Measurements from ENCODE around the gene BCOR.

BCOR gene

GRCh38 chrX:40062525-40063155, 35.1 kb downstream of the BCOR start:
- Histone ChIP-seq H3K27ac (no peak overlapping the region; the same call in 1 of the 2 replicates), H3K9me3 (no peaks in the 10 kb centered on the region), H3K36me3 (peaks cover 95% of the 10 kb centered on the region)

DNA sequence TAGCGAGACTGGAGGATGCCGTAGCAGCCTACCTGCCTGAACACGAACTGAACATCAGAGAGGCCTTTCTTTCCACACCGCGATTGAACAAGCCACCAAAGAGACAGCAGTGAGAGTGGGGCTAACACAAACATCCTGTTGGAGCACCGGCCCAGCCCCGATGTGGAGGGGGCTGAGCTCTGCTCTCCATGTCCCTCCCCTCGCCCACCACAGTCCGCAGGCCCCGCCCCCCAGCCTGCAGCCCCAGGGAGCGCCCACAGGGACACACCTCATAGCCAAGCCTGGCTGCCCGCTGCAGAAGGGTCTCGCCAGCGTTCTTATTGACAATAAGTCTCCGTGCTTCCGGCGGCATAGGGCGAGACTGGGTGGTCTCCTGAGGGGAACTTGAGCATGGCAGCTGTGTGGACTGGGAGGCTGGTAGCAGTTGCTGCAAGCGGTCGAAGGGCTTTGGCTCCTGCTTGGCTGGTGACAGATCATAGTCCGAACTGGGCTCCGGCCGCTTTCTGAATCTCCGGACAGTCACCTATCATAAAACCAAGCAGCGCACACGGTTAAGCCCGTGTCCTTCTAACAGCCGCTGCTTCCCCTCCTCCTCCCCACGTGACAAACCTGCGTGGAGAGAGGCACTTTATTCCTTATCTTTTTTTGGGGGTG, 35.8 kb downstream of the BCOR start:
- no peak overlapping the region for H3K4me2 ChIP-seq
- H3K9me3 ChIP-seq = no peaks in the 10 kb centered on the region
- H3K27ac ChIP-seq = no peak overlapping the region
- H4K20me1 ChIP-seq = peaks cover 87% of the 10 kb centered on the region
- peaks cover 53% of the 10 kb centered on the region for H3K4me1 ChIP-seq
- H3K27me3 ChIP-seq = 0 out of 2 replicates have a peak, but pooled peaks cover 3% of the 10 kb centered on the region
- no peak overlapping the region for H3K4me3 ChIP-seq
- H3K9ac ChIP-seq = no peak overlapping the region
- H3K36me3 ChIP-seq = peaks cover 95% of the 10 kb centered on the region
- TF ChIP-seq Cebpa-rat (IDR thresholded peaks at IDR 0.05) = no peak

More at GRCh38 chrX:40062525-40063155, 35.1 kb downstream of the BCOR start:
- peaks cover 87% of the 10 kb centered on the region for H4K20me1 ChIP-seq
- H3K4me3 ChIP-seq = no peak overlapping the region
- peak overlapping the region; percentile 69; the same call in 1 of the 2 replicates for H3K4me2 ChIP-seq
- TF ChIP-seq Cebpa-rat (IDR thresholded peaks at IDR 0.05) = no peak
- 0 out of 2 replicates have a peak, but pooled peaks cover 3% of the 10 kb centered on the region for H3K27me3 ChIP-seq
- peaks cover 59% of the 10 kb centered on the region for H3K4me1 ChIP-seq
- no peak overlapping the region for H3K9ac ChIP-seq

- H3K27ac ChIP-seq = no peak overlapping the region
- H3K4me1 ChIP-seq = peaks cover 44% of the 10 kb centered on the region
- peaks cover 98% of the 10 kb centered on the region for H3K36me3 ChIP-seq
- H3K9me3 ChIP-seq = no peaks in the 10 kb centered on the region
- H3K4me2 ChIP-seq = no peak overlapping the region
- no peak for TF ChIP-seq Cebpa-rat (IDR thresholded peaks at IDR 0.05)
- H3K4me3 ChIP-seq = no peak overlapping the region
- no peaks in the 10 kb centered on the region for H3K27me3 ChIP-seq
- H3K9ac ChIP-seq = no peak overlapping the region
- H4K20me1 ChIP-seq = peaks cover 77% of the 10 kb centered on the region
These were observed 36.8 kb downstream of the BCOR start for GRCh38 chrX:40061005-40061404.

GRCh38 chrX:40060356-40060845, 37.4 kb downstream of the BCOR start:
- H3K4me3 ChIP-seq = no peak overlapping the region
- H3K9ac ChIP-seq = no peak overlapping the region
- no peak overlapping the region for H3K27ac ChIP-seq
- H3K4me2 ChIP-seq = no peak overlapping the region
- H3K9me3 ChIP-seq = 0 out of 2 replicates have a peak, but pooled peaks cover under 1% of the 10 kb centered on the region
- H4K20me1 ChIP-seq = peaks cover 71% of the 10 kb centered on the region
- no peak for TF ChIP-seq Cebpa-rat (IDR thresholded peaks at IDR 0.05)
- H3K36me3 ChIP-seq = peaks cover 98% of the 10 kb centered on the region
- peaks cover 38% of the 10 kb centered on the region for H3K4me1 ChIP-seq
- H3K27me3 ChIP-seq = no peaks in the 10 kb centered on the region

GRCh38 chrX:40058719-40059118, 39.0 kb downstream of the BCOR start:
- Histone ChIP-seq H3K4me3 (no peak overlapping the region), H4K20me1 (peaks cover 55% of the 10 kb centered on the region), H3K4me2 (no peak overlapping the region), H3K27me3 (no peaks in the 10 kb centered on the region), H3K9me3 (peaks cover 18% of the 10 kb centered on the region), H3K4me1 (peaks cover 22% of the 10 kb centered on the region), H3K36me3 (peaks cover 99% of the 10 kb centered on the region), H3K27ac (no peak overlapping the region), H3K9ac (no peak overlapping the region)
- no peak for TF ChIP-seq Cebpa-rat (IDR thresholded peaks at IDR 0.05)

DNA sequence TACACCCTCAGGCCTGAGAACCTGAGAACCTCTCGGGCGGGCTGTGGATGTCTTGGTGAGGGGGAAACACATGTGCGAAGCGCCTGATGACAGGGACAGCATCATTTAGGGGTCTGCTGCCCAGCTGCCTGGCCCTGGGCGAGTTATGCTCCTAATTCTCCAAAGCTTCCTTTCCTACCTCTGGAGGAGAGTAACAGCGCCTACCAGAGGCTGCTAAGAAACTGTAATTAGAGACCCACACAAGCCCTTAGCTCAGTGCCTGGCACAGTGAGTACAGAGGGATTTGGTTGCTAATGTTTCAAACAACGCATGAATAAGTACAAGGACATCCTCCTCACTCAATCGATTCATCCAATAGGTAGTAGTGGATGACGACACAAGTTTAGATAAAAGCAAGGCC, 40.4 kb downstream of the BCOR start:
- H3K36me3 ChIP-seq = peaks cover 99% of the 10 kb centered on the region
- H3K4me2 ChIP-seq = no peak overlapping the region
- no peak overlapping the region for H3K9ac ChIP-seq
- no peak for TF ChIP-seq Cebpa-rat (IDR thresholded peaks at IDR 0.05)
- H4K20me1 ChIP-seq = peaks cover 41% of the 10 kb centered on the region
- H3K4me3 ChIP-seq = no peak overlapping the region
- H3K27me3 ChIP-seq = no peaks in the 10 kb centered on the region
- H3K9me3 ChIP-seq = peaks cover 31% of the 10 kb centered on the region
- H3K27ac ChIP-seq = no peak overlapping the region
- H3K4me1 ChIP-seq = 0 out of 2 replicates have a peak, but pooled peaks cover 9% of the 10 kb centered on the region

DNA sequence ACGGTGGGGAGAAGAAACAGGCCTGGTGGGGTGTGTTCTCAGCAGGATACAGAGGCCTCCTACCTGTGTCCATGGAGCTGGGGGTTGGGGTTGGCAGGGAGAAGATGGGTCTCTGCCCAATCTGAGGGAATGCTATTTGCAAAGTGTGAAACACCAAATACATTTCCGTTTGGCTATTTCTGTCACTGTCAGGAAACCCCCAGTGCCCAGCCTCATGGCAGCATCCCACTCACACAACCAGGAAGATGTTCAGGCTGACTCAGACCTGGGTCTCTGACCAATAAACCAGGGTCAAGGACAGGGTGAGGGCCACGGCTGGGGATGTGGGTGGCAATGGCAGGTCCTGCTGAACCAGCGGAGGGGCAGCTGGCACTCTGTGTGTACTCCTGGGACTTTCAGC, 41.3 kb downstream of the BCOR start:
- no peak overlapping the region for H3K9ac ChIP-seq
- peaks cover 41% of the 10 kb centered on the region for H3K9me3 ChIP-seq
- peaks cover 99% of the 10 kb centered on the region for H3K36me3 ChIP-seq
- no peak overlapping the region for H3K4me3 ChIP-seq
- TF ChIP-seq Cebpa-rat (IDR thresholded peaks at IDR 0.05) = no peak
- H3K4me2 ChIP-seq = no peak overlapping the region
- H4K20me1 ChIP-seq = peaks cover 39% of the 10 kb centered on the region
- H3K4me1 ChIP-seq = 0 out of 2 replicates have a peak, but pooled peaks cover under 1% of the 10 kb centered on the region
- H3K27ac ChIP-seq = no peak overlapping the region
- H3K27me3 ChIP-seq = no peaks in the 10 kb centered on the region

- no peak for TF ChIP-seq Cebpa-rat (IDR thresholded peaks at IDR 0.05)
- Histone ChIP-seq H3K4me2 (no peak overlapping the region), H4K20me1 (peaks cover 30% of the 10 kb centered on the region), H3K9me3 (peaks cover 50% of the 10 kb centered on the region), H3K27ac (no peak overlapping the region), H3K27me3 (no peaks in the 10 kb centered on the region), H3K4me3 (no peak overlapping the region), H3K4me1 (no peaks in the 10 kb centered on the region), H3K9ac (no peak overlapping the region), H3K36me3 (peaks cover 98% of the 10 kb centered on the region)
These were observed 42.3 kb downstream of the BCOR start for GRCh38 chrX:40055495-40055894.

- TF ChIP-seq Cebpa-rat (IDR thresholded peaks at IDR 0.05) = no peak
- Histone ChIP-seq H3K4me1 (no peaks in the 10 kb centered on the region), H4K20me1 (peaks cover 24% of the 10 kb centered on the region), H3K9me3 (peaks cover 57% of the 10 kb centered on the region), H3K27me3 (no peaks in the 10 kb centered on the region), H3K4me2 (no peak overlapping the region), H3K9ac (no peak overlapping the region), H3K27ac (no peak overlapping the region), H3K36me3 (peaks cover 99% of the 10 kb centered on the region), H3K4me3 (no peak overlapping the region)
These were observed 43.0 kb downstream of the BCOR start for GRCh38 chrX:40054793-40055192.

- no peak for TF ChIP-seq Cebpa-rat (IDR thresholded peaks at IDR 0.05)
- Histone ChIP-seq H3K4me1 (no peaks in the 10 kb centered on the region), H3K9ac (no peak overlapping the region), H3K27me3 (no peaks in the 10 kb centered on the region), H3K27ac (no peak overlapping the region), H4K20me1 (no peaks in the 10 kb centered on the region), H3K4me2 (no peak overlapping the region), H3K4me3 (peak overlapping the region; percentile 38; the same call in 1 of the 2 replicates), H3K36me3 (peaks cover 85% of the 10 kb centered on the region), H3K9me3 (peaks cover 86% of the 10 kb centered on the region)
These were observed 47.2 kb downstream of the BCOR start for GRCh38 chrX:40050532-40050931.
